Duodenal mucosa (tissue), 2 donors: ENCODE results near the gene CNTNAP2.

Experiments
- H3K27ac ChIP-seq: one replicate; pipeline ENCODE4 v1.7.0; 2013; ENCODE audit warnings: low read depth, low read length
- H3K27me3 ChIP-seq, 2 donors: one replicate each; pipeline ENCODE4 v1.7.0; 2013; ENCODE audit warnings: low read length in 2 of 2, control low read depth in 1 of 2; ENCODE audit not compliant: insufficient read depth in 2 of 2, control insufficient read depth in 1 of 2
- H3K36me3 ChIP-seq, 2 donors: one replicate each; pipeline ENCODE4 v1.7.0; 2013; ENCODE audit warnings: low read length in 2 of 2, control low read depth in 1 of 2; ENCODE audit not compliant: insufficient read depth in 2 of 2, control insufficient read depth in 1 of 2
- H3K4me1 ChIP-seq, 2 donors: one replicate each; pipeline ENCODE4 v1.7.0; 2013; ENCODE audit warnings: low read length in 2 of 2, control low read depth in 1 of 2; ENCODE audit not compliant: insufficient read depth in 2 of 2, control insufficient read depth in 1 of 2
- H3K4me3 ChIP-seq, 2 donors: one replicate each; pipeline ENCODE4 v1.7.0; 2013; ENCODE audit warnings: low read length in 2 of 2, low read depth in 1 of 2
- H3K9ac ChIP-seq, 2 donors: one replicate each; pipeline ENCODE4 v1.7.0; 2013; ENCODE audit warnings: low read length in 2 of 2, low read depth in 1 of 2
- H3K9me3 ChIP-seq, 2 donors: one replicate each; pipeline ENCODE4 v1.7.0; 2013; ENCODE audit warnings: low read length in 2 of 2, control low read depth in 1 of 2; ENCODE audit not compliant: control insufficient read depth in 1 of 2

Gene CNTNAP2

DNA sequence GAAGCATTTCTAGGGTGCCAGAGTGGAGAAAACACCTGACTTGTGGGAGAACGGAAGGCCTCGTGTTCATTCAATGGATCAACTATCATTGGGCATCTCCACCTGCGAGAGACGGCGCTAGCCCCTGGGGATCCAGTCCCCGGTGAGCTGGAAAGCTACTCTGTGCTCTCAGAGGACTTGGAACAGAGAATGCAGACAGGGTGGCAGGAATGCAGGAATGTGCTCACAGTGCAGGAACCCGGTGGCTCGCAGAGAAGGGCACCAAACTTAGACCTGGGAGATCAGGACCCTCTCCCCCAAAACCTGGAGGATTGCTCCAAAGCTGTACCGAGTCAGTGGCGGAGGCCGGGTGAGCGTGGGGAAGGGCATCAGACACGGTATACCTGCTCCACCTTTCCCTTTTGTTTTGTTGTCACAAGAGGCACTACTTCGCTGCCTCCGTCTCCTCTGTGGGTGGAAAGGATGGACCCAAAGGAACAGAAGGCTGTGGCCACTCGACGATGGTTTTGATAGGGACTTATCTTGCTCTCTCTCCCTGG, 1905.0 kb downstream of the CNTNAP2 start:
- H3K4me1 ChIP-seq = no peaks in the 10 kb centered on the region
- no peak overlapping the region for H3K4me3 ChIP-seq
- H3K9ac ChIP-seq = no peak overlapping the region
- no peaks in the 10 kb centered on the region for H3K36me3 ChIP-seq
- H3K27me3 ChIP-seq = no peaks in the 10 kb centered on the region
- no peaks in the 10 kb centered on the region for H3K9me3 ChIP-seq
- H3K27ac ChIP-seq = no peak overlapping the region

DNA sequence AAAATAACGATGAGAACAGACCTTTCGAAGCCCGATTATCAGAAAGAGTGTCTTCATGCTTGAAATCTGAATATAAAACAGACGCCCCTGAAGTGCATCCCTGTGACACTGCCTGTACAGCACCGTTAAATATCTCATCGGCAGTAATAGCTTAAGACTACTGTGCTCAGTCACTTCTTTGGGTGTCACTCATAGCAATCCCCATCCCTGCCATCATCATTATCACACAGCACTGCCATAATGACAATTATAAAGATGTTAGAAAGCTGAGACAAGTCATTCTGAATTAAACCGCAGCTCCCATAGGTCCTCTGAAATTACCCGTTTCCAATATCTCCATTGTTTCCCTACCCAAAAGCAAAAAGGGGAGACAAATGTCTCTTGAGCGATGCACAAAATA, 1906.2 kb downstream of the CNTNAP2 start:
- Histone ChIP-seq H3K36me3 (no peaks in the 10 kb centered on the region), H3K9ac (no peak overlapping the region), H3K4me1 (no peaks in the 10 kb centered on the region)

DNA sequence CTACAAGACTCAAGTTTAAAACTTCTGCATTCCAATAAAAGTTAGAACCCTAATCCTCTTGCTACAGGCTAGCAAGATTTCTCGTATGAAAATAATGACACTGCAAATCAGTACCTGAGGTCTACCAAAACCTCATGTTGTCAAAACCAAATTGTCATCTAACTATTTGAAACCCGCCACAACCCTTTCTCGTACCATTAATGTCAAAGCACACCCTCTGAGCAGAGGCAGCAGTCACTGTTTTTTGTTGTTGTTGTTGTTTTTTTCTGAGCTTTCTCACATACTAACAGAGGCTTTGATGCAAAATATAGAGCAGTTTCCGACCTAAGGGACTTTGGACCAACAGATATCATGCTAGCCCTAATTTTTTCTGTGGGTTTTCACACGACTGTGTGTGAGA, 1910.1 kb downstream of the CNTNAP2 start:
- Histone ChIP-seq H3K36me3 (no peaks in the 10 kb centered on the region), H3K27ac (no peak overlapping the region), H3K27me3 (no peaks in the 10 kb centered on the region), H3K9me3 (no peaks in the 10 kb centered on the region), H3K9ac (no peak overlapping the region), H3K4me3 (no peak overlapping the region), H3K4me1 (no peaks in the 10 kb centered on the region)

More for the DNA sequence above, 1906.2 kb downstream of the CNTNAP2 start:
- H3K27ac ChIP-seq = no peak overlapping the region
- no peaks in the 10 kb centered on the region for H3K9me3 ChIP-seq
- no peak overlapping the region for H3K4me3 ChIP-seq
- no peaks in the 10 kb centered on the region for H3K27me3 ChIP-seq

DNA sequence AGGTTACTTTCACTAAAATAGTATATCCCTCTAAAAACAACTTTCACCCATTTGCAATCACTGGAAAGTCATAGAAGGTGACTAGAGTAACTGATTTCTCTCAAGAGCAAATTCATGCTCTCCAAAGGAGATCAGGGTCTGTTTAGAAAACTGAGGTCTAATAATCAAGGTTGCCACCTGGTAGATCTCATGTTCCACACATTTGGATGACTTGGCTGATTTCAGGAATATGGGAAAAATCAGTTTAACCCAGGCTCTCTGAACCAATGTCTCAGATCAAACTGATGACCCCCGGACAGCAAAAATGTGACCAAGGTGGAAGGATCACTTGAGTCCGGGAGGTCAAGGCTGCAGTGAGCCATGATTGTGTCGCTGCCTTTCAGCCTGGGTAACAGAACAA, 1911.6 kb downstream of the CNTNAP2 start:
- Histone ChIP-seq H3K27ac (no peak overlapping the region), H3K36me3 (no peaks in the 10 kb centered on the region), H3K4me3 (no peak overlapping the region), H3K27me3 (no peaks in the 10 kb centered on the region), H3K4me1 (no peaks in the 10 kb centered on the region), H3K9me3 (no peaks in the 10 kb centered on the region), H3K9ac (no peak overlapping the region)

DNA sequence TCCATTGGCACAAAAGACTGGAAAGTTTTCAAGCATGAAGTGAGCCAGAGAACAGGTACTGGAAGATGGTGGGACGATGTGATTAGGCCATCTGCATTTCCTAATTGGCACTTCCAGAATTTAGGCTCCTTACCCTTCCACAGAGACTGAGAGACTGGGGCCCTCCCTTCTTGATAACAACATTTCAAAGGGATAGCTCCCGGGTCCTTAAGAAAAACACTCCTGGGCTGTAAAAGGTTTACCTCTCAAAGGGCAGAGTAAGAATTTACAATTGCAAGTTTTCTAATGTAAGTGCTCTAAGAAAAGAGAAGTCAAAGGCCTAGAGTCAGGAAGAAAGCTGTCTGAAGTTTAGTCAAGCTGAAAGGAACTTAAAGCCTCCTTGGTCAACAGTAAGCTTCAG, 1914.4 kb downstream of the CNTNAP2 start:
- H3K27ac ChIP-seq = no peak overlapping the region
- H3K9me3 ChIP-seq = no peaks in the 10 kb centered on the region
- no peaks in the 10 kb centered on the region for H3K27me3 ChIP-seq
- no peak overlapping the region for H3K4me3 ChIP-seq
- H3K36me3 ChIP-seq = no peaks in the 10 kb centered on the region
- H3K4me1 ChIP-seq = no peaks in the 10 kb centered on the region
- H3K9ac ChIP-seq = no peak overlapping the region

DNA sequence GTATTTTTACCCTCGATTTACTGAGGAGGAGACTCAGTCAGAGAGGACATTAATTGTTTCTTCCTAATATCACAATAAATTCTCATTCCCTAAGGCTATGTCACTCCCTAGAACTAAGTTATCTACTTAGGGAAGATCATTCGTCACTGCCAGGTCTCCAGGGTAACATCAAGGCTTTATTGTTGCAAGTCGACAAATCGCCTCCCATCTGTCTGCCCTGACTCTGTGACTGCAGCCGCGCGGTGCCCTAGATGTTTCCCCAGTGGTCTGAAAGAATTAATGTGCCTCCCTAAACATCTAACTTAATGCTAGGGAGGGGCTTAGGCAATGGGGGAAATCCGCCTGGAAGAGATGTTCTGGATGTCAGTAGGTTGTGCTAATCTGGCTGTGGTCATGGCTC, 1915.2 kb downstream of the CNTNAP2 start:
- Histone ChIP-seq H3K9me3 (no peaks in the 10 kb centered on the region), H3K27ac (no peak overlapping the region), H3K4me3 (no peak overlapping the region), H3K27me3 (no peaks in the 10 kb centered on the region), H3K4me1 (no peaks in the 10 kb centered on the region), H3K9ac (no peak overlapping the region), H3K36me3 (no peaks in the 10 kb centered on the region)

DNA sequence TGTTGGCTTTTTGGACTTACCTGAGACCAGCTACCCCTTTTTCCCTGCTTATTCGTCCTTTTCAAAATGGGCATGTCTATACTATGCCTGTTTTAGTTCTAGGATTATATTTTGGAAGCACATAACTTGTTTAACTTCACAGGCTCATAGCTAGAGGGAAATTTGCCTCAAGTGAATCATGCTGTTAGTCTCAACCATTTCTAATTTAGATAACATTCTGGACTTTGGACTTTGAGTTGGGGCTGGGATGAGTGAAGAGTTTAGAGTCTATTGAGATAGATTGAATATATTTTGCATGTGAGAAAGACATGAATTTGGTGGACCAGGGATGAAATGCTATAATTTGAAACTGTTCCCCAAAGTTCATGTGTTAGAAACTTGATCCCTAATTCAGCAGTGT, 1919.3 kb downstream of the CNTNAP2 start:
- H3K9me3 ChIP-seq = no peaks in the 10 kb centered on the region
- H3K4me1 ChIP-seq = no peaks in the 10 kb centered on the region
- H3K9ac ChIP-seq = no peak overlapping the region
- H3K27me3 ChIP-seq = no peaks in the 10 kb centered on the region
- no peaks in the 10 kb centered on the region for H3K36me3 ChIP-seq
- no peak overlapping the region for H3K27ac ChIP-seq
- H3K4me3 ChIP-seq = no peak overlapping the region

DNA sequence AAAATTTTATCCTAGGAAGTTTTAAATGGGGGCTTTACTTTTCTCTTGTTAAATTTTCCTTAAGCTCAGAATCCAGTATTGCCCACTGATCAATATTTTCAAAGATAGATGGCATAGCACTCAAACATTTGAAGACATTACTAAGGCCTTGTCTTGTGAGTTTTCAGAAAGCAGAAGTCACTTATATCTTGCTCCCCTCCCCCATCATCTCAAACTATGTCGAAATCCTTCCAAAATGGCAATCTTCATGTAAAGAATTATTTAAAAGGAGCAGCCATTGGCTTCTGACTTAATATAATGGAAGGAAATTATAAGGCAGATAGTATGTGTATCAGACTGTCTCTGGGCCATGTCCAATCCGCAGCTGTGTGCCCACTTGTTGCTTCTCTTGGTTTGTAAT, 1920.4 kb downstream of the CNTNAP2 start:
- no peaks in the 10 kb centered on the region for H3K4me1 ChIP-seq
- no peak overlapping the region for H3K27ac ChIP-seq
- H3K4me3 ChIP-seq = no peak overlapping the region
- H3K36me3 ChIP-seq = no peaks in the 10 kb centered on the region
- H3K9ac ChIP-seq = no peak overlapping the region
- H3K27me3 ChIP-seq = no peaks in the 10 kb centered on the region
- no peaks in the 10 kb centered on the region for H3K9me3 ChIP-seq

DNA sequence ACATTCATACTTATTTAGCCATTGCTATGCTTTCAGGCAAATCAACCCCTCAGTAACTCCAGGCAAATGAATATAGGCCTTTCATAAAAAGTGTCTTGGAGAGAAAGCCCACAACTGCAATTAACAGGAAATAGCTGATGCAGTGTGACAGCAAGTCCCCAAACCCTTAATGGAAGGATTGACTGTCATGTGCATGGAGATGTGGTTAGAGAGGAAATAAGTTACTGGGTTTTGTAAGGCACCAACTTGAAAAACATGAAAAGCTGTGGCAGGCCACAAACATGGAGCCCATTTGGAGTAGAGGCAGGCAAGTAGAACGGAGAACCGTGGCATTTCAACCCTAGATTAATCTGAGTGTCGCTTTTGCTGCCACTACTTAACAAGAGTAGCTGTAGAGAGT, 1924.6 kb downstream of the CNTNAP2 start:
- H3K4me3 ChIP-seq = no peak overlapping the region
- H3K9ac ChIP-seq = no peak overlapping the region
- no peaks in the 10 kb centered on the region for H3K9me3 ChIP-seq
- H3K4me1 ChIP-seq = no peaks in the 10 kb centered on the region
- H3K27ac ChIP-seq = no peak overlapping the region
- no peaks in the 10 kb centered on the region for H3K27me3 ChIP-seq
- no peaks in the 10 kb centered on the region for H3K36me3 ChIP-seq

DNA sequence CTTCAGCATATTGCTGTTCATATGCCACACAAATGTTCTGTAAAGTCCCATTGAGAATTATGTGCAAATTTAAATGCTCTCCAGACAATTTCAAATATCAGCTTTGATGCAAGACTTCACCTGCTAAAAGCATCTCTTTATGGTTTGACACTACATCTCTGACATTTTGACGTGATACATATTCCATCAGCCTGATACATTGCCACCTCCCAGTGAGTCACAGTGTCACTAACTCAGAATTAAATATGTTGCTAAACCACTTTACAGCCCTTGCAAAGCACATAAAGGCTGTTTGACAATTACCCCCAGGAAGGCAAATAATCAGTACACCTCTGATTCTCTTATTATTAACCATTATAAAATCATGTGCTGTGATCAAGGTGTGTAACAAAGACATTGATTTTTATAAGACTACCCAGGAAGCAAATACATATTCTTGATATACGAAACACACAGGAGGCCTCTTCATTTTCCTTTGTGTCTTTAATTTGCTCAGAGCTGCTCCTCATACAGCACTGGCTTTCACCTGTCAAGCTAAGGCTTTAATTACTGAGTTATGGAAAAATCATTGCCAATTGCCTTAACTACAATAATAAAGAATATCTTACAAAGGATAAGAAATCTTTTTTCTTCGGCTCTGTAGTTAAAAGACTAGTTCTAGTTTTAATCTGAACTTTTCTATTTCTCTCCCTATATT, 1926.5 kb downstream of the CNTNAP2 start:
- H3K4me1 ChIP-seq = no peaks in the 10 kb centered on the region
- H3K27ac ChIP-seq = no peak overlapping the region
- H3K9ac ChIP-seq = no peak overlapping the region
- H3K36me3 ChIP-seq = no peaks in the 10 kb centered on the region
- H3K9me3 ChIP-seq = no peaks in the 10 kb centered on the region
- H3K4me3 ChIP-seq = no peak overlapping the region
- no peaks in the 10 kb centered on the region for H3K27me3 ChIP-seq
